HL-60 (cell line): Measurements from ENCODE around the gene ZCCHC2.

ENCODE experiments used
- DNase-seq, 2 experiments: peaks; one replicate each; pipeline ENCODE4 v3.0.0-alpha.2; 2010 to 2020; ENCODE audit warnings: low read depth in 1 of 2, low spot score in 1 of 2
- H3K27ac ChIP-seq: fragments of 250-450 bp; sonication (Bioruptor Pico); replicated peaks from 2 replicates; pipeline ENCODE4 v1.5.1; 2020; ENCODE audit warnings: mild to moderate bottlenecking, moderate library complexity
- H3K27me3 ChIP-seq: fragments of 250-450 bp; sonication (Bioruptor Pico); 2 replicates; pipeline ENCODE4 v1.5.1; 2021; ENCODE audit warnings: mild to moderate bottlenecking, moderate library complexity; ENCODE audit not compliant: insufficient read depth, poor library complexity, severe bottlenecking
- H3K4me3 ChIP-seq: replicated peaks from 2 replicates; pipeline ENCODE4 v1.5.1; 2011; ENCODE audit warnings: mild to moderate bottlenecking, control low read depth, low read length; ENCODE audit not compliant: insufficient read depth
- GABPA ChIP-seq: IDR thresholded peaks from 2 replicates; pipeline ENCODE4 v1.6.1; 2012; ENCODE audit warnings: low read depth
- POLR2AphosphoS5 ChIP-seq: IDR thresholded peaks from 2 replicates; pipeline ENCODE4 v1.6.1; 2012; ENCODE audit warnings: low read depth
- SPI1 ChIP-seq: IDR thresholded peaks from 2 replicates; pipeline ENCODE4 v1.6.1; 2012; ENCODE audit warnings: low read depth, mild to moderate bottlenecking, borderline replicate concordance
- TF ChIP-seq, protein P1 (sequence below): IDR thresholded peaks from one replicate; pipeline ENCODE4 v1.5.1; 2011; ENCODE audit warnings: low read length, control low read depth, inconsistent platforms; ENCODE audit not compliant: insufficient read depth
- TF ChIP-seq, protein P2 (sequence below): IDR thresholded peaks from 2 replicates; pipeline ENCODE4 v1.6.1; 2012; ENCODE audit warnings: low read depth; ENCODE audit not compliant: insufficient replicate concordance

Gene ZCCHC2

DNA sequence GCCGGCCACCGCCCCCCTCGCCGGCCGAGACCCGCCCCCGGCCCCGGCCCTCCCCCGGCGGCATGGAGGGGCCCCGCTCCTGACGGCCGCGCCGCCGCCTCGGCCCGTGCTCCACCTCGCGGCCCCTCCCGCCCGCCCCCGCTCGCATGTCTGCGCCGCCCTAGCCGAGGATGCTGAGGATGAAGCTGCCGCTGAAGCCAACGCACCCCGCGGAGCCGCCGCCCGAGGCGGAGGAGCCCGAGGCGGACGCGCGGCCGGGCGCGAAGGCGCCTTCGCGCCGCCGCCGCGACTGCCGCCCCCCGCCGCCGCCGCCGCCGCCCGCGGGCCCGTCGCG is 397 bp downstream of the ZCCHC2 start:
- Histone ChIP-seq H3K27me3 (no peaks in the 10 kb centered on the region), H3K27ac (no peak overlapping the region), H3K4me3 (peak overlapping the region; percentile 94)
- TF ChIP-seq, protein P1, sequence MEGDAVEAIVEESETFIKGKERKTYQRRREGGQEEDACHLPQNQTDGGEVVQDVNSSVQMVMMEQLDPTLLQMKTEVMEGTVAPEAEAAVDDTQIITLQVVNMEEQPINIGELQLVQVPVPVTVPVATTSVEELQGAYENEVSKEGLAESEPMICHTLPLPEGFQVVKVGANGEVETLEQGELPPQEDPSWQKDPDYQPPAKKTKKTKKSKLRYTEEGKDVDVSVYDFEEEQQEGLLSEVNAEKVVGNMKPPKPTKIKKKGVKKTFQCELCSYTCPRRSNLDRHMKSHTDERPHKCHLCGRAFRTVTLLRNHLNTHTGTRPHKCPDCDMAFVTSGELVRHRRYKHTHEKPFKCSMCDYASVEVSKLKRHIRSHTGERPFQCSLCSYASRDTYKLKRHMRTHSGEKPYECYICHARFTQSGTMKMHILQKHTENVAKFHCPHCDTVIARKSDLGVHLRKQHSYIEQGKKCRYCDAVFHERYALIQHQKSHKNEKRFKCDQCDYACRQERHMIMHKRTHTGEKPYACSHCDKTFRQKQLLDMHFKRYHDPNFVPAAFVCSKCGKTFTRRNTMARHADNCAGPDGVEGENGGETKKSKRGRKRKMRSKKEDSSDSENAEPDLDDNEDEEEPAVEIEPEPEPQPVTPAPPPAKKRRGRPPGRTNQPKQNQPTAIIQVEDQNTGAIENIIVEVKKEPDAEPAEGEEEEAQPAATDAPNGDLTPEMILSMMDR = no peak
- TF ChIP-seq, protein P2, sequence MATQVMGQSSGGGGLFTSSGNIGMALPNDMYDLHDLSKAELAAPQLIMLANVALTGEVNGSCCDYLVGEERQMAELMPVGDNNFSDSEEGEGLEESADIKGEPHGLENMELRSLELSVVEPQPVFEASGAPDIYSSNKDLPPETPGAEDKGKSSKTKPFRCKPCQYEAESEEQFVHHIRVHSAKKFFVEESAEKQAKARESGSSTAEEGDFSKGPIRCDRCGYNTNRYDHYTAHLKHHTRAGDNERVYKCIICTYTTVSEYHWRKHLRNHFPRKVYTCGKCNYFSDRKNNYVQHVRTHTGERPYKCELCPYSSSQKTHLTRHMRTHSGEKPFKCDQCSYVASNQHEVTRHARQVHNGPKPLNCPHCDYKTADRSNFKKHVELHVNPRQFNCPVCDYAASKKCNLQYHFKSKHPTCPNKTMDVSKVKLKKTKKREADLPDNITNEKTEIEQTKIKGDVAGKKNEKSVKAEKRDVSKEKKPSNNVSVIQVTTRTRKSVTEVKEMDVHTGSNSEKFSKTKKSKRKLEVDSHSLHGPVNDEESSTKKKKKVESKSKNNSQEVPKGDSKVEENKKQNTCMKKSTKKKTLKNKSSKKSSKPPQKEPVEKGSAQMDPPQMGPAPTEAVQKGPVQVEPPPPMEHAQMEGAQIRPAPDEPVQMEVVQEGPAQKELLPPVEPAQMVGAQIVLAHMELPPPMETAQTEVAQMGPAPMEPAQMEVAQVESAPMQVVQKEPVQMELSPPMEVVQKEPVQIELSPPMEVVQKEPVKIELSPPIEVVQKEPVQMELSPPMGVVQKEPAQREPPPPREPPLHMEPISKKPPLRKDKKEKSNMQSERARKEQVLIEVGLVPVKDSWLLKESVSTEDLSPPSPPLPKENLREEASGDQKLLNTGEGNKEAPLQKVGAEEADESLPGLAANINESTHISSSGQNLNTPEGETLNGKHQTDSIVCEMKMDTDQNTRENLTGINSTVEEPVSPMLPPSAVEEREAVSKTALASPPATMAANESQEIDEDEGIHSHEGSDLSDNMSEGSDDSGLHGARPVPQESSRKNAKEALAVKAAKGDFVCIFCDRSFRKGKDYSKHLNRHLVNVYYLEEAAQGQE = no peak
- TF ChIP-seq GABPA = no peak
- no peak for DNase-seq

DNA sequence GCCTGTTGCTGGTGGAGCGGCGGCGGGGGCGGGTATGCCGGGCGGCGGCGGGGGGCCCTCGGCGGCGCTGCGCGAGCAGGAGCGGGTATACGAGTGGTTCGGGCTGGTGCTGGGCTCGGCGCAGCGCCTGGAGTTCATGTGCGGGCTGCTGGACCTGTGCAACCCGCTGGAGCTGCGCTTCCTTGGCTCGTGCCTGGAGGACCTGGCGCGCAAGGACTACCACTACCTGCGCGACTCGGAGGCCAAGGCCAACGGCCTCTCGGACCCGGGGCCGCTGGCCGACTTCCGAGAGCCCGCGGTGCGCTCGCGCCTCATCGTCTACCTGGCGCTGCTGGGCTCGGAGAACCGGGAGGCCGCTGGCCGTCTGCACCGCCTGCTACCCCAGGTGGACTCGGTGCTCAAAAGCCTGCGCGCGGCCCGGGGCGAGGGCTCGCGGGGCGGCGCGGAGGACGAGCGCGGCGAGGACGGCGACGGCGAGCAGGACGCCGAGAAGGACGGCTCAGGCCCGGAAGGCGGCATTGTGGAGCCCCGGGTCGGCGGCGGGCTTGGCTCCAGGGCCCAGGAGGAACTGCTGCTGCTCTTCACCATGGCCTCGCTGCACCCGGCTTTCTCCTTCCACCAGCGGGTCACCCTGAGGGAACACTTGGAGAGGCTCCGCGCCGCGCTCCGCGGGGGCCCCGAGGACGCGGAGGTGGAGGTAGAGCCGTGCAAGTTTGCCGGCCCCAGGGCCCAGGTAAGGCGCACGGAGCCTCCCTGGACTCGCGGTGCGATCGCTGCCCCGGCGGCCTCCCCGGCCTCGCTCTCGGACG is 1.0 kb downstream of the ZCCHC2 start:
- Histone ChIP-seq H3K4me3 (peak overlapping the region; percentile 94), H3K27me3 (no peaks in the 10 kb centered on the region), H3K27ac (peak overlapping the region; percentile 81)
- TF ChIP-seq, protein P2 = peak; percentile 20
- TF ChIP-seq, protein P1 = no peak
- peak; percentile 28 for TF ChIP-seq POLR2AphosphoS5
- no peak for TF ChIP-seq SPI1
- TF ChIP-seq GABPA = no peak
- peak in 1 of 2 experiments; percentile 58 for DNase-seq

DNA sequence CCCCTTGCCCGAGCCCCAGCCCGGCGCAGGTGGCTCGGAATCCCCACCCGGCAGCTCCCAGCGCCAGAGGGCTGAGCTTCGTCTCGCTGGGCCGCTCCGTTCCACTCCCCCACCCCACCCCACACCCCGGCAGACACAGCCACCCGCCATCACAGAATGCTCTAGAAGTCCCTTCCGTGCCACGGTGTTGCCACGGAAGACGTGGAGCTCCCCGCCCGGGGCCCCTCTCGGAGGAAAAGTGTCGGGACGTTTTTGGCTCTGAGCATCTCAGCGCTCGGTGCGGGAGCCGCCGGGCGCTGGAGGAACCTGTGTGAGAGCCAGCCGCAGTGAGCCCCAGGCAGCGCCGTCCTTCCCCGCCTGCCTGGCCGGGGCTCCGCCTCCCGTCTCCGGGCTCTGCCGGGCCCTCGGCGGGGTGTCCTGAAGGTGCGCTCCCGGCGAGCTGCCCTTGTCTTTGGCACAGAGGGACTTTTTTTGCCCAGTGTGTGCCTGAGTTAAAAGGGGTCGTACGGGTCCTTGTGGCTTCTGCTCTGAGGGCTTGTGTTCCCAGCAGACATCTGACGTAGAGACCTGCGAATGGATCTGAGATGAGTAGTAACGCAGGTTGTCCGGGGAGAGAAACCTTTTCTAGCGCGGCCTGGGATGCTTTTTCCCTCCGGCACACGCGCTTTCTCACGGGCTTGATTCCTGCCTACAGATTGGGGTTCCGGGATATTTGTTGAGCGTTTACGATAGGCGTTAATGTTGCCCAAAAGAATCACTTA is 1.8 kb downstream of the ZCCHC2 start:
- Histone ChIP-seq H3K27me3 (no peaks in the 10 kb centered on the region), H3K27ac (peak overlapping the region; percentile 81), H3K4me3 (peak overlapping the region; percentile 94)
- peak; percentile 34; the same call in 1 of the 2 replicates for TF ChIP-seq POLR2AphosphoS5
- TF ChIP-seq, protein P1 = no peak
- TF ChIP-seq, protein P2 = no peak
- TF ChIP-seq SPI1 = no peak
- DNase-seq = peak in 1 of 2 experiments; percentile 71
